ENCODE measurements around the gene CELF6. TPM values are rescaled to one million over a fixed set of nuclear protein-coding genes. Genes with fewer than 3 reads are reported as not detected.
A peak's percentile ranks its signal among the peaks of the same experiment; 100 is the strongest.

The CELF6 gene
- polyA plus RNA-seq, 1 of the 3 experiments (the other 2 are of a cell fraction): 0.20 TPM

DNA sequence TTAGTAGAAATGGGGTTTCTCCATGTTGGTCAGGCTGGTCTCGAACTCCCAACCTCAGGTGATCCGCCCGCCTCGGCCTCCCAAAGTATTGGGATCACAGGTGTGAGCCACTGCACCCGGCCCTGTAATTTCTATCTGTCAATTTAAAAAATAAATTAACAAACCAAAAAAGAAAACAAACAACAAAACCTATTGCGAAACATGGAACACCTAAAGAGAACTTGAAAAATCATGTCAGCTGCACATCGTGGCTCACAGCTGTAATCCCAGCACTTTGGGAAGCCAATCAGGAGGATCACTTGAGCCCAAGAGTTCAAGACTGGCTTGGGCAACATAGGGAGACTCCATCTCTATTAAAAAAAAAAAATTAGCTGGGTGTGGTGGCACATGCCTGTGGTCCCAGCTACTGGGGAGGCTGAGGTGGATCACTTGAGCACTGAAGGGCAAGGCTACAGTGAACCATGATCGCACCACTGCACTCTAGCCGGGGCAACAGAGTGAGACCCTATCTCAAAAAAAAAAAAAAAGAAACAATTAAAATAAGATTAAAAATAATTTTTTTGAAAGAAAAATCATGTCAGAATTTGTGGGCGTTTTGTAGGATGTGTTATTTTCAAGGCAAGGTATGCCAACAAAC, 67.2 kb downstream of the CELF6 start (continued):
- TF ChIP-seq, protein P1, sequence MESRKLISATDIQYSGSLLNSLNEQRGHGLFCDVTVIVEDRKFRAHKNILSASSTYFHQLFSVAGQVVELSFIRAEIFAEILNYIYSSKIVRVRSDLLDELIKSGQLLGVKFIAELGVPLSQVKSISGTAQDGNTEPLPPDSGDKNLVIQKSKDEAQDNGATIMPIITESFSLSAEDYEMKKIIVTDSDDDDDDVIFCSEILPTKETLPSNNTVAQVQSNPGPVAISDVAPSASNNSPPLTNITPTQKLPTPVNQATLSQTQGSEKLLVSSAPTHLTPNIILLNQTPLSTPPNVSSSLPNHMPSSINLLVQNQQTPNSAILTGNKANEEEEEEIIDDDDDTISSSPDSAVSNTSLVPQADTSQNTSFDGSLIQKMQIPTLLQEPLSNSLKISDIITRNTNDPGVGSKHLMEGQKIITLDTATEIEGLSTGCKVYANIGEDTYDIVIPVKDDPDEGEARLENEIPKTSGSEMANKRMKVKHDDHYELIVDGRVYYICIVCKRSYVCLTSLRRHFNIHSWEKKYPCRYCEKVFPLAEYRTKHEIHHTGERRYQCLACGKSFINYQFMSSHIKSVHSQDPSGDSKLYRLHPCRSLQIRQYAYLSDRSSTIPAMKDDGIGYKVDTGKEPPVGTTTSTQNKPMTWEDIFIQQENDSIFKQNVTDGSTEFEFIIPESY (IDR thresholded peaks at IDR 0.05; ENCODE audit: borderline replicate concordance, low read depth): no peak
- no peak for TF ChIP-seq RCOR1 (IDR thresholded peaks at IDR 0.05; ENCODE audit: low read length)
- no peak for TF ChIP-seq RFX5 (IDR thresholded peaks at IDR 0.05; ENCODE audit: low read length)
- no peak for TF ChIP-seq REST (IDR thresholded peaks at IDR 0.05; ENCODE audit: low read depth, low read length)
- TF ChIP-seq, protein P2, sequence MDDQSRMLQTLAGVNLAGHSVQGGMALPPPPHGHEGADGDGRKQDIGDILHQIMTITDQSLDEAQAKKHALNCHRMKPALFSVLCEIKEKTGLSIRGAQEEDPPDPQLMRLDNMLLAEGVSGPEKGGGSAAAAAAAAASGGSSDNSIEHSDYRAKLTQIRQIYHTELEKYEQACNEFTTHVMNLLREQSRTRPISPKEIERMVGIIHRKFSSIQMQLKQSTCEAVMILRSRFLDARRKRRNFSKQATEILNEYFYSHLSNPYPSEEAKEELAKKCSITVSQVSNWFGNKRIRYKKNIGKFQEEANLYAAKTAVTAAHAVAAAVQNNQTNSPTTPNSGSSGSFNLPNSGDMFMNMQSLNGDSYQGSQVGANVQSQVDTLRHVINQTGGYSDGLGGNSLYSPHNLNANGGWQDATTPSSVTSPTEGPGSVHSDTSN (IDR thresholded peaks at IDR 0.05): no peak
- TF ChIP-seq MXI1 (IDR thresholded peaks at IDR 0.05; ENCODE audit: low read depth, low read length): no peak
- TF ChIP-seq JUND (IDR thresholded peaks at IDR 0.05): no peak
- TF ChIP-seq YY1 (IDR thresholded peaks at IDR 0.05; ENCODE audit: low read depth): no peak
- no peak for TF ChIP-seq TEAD4 (IDR thresholded peaks at IDR 0.05; ENCODE audit: borderline replicate concordance, insufficient read depth)

GRCh38 chr15:72249142-72249810, 70.7 kb downstream of the CELF6 start:
- Histone ChIP-seq H3K4me2 (peak overlapping the region; percentile 27; the same call in 1 of the 2 replicates), H3K36me3 (replicated peaks in 1 of 2; ENCODE audit: control insufficient read depth in 1 of 2, insufficient read depth in 2 of 2, low read length in 1 of 2) (peaks cover 60 to 64% of the 10 kb centered on the region in 2 experiments), H3K27ac (ENCODE audit: low read depth in 2 of 2, low read length in 1 of 2) (peak overlapping the region in 1 of 2 experiments; percentile 60; a peak in 2 of 4 replicates), H3K9me3 (no peaks in the 10 kb centered on the region), H3K27me3 (ENCODE audit: insufficient read depth) (no peaks in the 10 kb centered on the region), H3F3A (replicated peaks; ENCODE audit: insufficient read depth) (peaks cover 23% of the 10 kb centered on the region), H3K79me2 (ENCODE audit: insufficient read depth) (no peaks in the 10 kb centered on the region), H3K9me2 (no peaks in the 10 kb centered on the region), H4K20me1 (ENCODE audit: insufficient read depth) (no peaks in the 10 kb centered on the region), H3K4me3 (ENCODE audit: low read depth in 2 of 2, low read length in 1 of 2) (no peak overlapping the region), H3K9ac (no peak overlapping the region), H3K4me1 (ENCODE audit: control insufficient read depth in 1 of 2, insufficient read depth in 2 of 2, low read depth in 1 of 2, low read length in 1 of 2) (peaks cover 0 to 7% of the 10 kb centered on the region in 2 experiments; a peak in 1 of 4 replicates), H2AFZ (ENCODE audit: low read depth) (no peak overlapping the region)
- DNase-seq: no peak
- 92% methylated on average over 3 of the region's 3 CpGs for WGBS (ENCODE audit: low lambda C conversion rate)
- CTCF ChIA-PET: no interaction called here
- POLR2A ChIA-PET: no interaction called here
- TF ChIP-seq RXRA (IDR thresholded peaks at IDR 0.05; ENCODE audit: borderline replicate concordance, low read depth) (no peak), SIN3A (IDR thresholded peaks at IDR 0.05; ENCODE audit: borderline replicate concordance, low read depth, low read length) (no peak), GATA2 (CRISPR knock-in tag; IDR thresholded peaks at IDR 0.05) (no peak), CHD2 (IDR thresholded peaks at IDR 0.05; ENCODE audit: low read length, partially characterized antibody) (no peak), FOXJ3 (CRISPR knock-in tag; IDR thresholded peaks at IDR 0.05) (no peak), POLR2AphosphoS5 (IDR thresholded peaks at IDR 0.05; ENCODE audit: low read depth, low read length) (no peak), EP300 (IDR thresholded peaks at IDR 0.05; ENCODE audit: borderline replicate concordance in 1 of 2, low read depth in 1 of 2, low read length in 1 of 2) (no peak), FOSL2 (IDR thresholded peaks at IDR 0.05; ENCODE audit: borderline replicate concordance, low read depth) (no peak), FOXM1 (IDR thresholded peaks at IDR 0.05; ENCODE audit: low read depth) (no peak), MAX (IDR thresholded peaks at IDR 0.05; ENCODE audit: low read depth) (no peak), TAF1 (IDR thresholded peaks at IDR 0.05; ENCODE audit: borderline replicate concordance, low read depth, low read length) (no peak)
- TF ChIP-seq, protein P2 (IDR thresholded peaks at IDR 0.05): no peak
